ENCODE results near the gene TACC3.

DNA sequence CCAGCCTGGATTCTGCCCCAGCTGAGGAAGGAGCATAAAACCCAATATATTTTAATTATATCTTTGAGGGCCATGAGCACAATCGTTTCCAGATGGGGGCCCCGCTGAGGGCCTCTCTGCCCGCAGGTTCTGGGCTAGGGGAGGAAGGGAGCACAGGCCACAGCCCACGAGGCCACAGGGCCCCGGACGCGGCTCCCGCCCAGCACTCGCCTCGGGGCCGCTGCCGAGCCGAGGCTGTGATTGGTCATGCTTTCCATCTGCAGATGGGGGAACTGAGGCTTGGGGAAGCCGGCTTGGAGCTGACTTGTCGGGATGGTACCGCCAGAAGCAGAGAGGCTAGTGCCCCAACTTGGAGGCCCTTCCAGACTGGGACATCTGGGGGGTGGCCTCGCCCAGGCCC, 34.0 kb downstream of the TACC3 start:
- TF ChIP-seq NFRKB (IDR thresholded peaks at IDR 0.05) (no peak), BHLHE40 (IDR thresholded peaks at IDR 0.05; ENCODE audit: borderline replicate concordance) (no peak), ZNF384 (IDR thresholded peaks at IDR 0.05) (no peak), SUZ12 (IDR thresholded peaks at IDR 0.05) (no peak), HDGF (IDR thresholded peaks at IDR 0.05; ENCODE audit: borderline replicate concordance) (no peak), SP1 (IDR thresholded peaks at IDR 0.05) (no peak), FOXK2 (IDR thresholded peaks at IDR 0.05) (no peak), FOXA1 (IDR thresholded peaks at IDR 0.05) (no peak), FOXM1 (IDR thresholded peaks at IDR 0.05; ENCODE audit: borderline replicate concordance) (no peak), CTBP1 (IDR thresholded peaks at IDR 0.05; ENCODE audit: borderline replicate concordance) (no peak)
- TF ChIP-seq, protein P1, sequence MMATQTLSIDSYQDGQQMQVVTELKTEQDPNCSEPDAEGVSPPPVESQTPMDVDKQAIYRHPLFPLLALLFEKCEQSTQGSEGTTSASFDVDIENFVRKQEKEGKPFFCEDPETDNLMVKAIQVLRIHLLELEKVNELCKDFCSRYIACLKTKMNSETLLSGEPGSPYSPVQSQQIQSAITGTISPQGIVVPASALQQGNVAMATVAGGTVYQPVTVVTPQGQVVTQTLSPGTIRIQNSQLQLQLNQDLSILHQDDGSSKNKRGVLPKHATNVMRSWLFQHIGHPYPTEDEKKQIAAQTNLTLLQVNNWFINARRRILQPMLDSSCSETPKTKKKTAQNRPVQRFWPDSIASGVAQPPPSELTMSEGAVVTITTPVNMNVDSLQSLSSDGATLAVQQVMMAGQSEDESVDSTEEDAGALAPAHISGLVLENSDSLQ (IDR thresholded peaks at IDR 0.05): no peak

Measured in HEK293T (cell line).